ENCODE results near the gene VPS18.

VPS18 gene

GRCh38 chr15:40902605-40903561 is 8.6 kb downstream of the VPS18 start:
- DNase-seq = peak; percentile 36

- no peak for DNase-seq
These were observed 10.4 kb downstream of the VPS18 start for GRCh38 chr15:40904552-40905201.

DNA sequence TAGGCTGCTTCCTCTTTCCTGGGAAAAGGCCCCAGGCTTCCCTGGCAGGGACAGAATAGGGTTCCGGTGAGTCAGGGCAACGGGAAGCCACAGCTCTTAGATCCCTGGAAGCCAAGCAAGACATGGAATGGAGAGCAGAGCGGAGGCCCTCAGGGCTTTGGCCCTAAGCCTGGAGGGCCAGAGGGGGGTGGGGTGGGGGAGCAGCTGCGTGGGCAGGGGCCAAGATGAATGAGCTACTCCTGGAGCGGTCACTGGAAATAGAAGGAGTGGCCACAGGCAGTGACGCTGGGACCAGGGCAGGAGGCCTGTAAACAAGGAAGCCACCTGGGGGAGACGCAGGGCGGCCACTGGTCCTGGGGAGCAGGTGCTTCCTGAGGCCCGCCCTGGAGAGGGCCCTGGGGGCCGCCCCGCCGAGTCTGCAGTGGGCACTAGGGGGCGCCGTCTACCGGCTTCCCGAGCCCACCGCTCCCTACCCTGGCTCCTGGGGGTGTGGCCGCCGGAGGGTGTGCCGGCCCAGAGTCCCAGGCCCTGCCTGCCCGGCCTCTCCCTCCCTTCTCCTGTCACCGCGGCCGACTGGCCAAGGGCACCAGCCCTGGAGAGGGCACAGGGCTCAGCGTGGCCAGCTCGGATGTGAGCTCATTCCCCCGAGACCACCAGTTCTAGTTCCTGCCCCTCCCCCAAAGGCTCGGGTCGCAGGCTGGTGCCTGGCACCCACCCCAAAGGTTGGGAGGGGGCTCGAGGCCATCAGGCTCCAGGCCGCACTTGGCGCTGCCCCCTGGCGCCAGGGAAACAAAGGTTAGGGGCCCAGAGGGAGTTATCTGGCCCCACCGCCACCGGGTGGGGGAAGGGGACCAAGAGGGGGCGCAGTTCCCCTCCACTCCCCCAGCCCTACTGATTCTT is 12.1 kb downstream of the VPS18 start:
- peak; percentile 98 for DNase-seq

DNA sequence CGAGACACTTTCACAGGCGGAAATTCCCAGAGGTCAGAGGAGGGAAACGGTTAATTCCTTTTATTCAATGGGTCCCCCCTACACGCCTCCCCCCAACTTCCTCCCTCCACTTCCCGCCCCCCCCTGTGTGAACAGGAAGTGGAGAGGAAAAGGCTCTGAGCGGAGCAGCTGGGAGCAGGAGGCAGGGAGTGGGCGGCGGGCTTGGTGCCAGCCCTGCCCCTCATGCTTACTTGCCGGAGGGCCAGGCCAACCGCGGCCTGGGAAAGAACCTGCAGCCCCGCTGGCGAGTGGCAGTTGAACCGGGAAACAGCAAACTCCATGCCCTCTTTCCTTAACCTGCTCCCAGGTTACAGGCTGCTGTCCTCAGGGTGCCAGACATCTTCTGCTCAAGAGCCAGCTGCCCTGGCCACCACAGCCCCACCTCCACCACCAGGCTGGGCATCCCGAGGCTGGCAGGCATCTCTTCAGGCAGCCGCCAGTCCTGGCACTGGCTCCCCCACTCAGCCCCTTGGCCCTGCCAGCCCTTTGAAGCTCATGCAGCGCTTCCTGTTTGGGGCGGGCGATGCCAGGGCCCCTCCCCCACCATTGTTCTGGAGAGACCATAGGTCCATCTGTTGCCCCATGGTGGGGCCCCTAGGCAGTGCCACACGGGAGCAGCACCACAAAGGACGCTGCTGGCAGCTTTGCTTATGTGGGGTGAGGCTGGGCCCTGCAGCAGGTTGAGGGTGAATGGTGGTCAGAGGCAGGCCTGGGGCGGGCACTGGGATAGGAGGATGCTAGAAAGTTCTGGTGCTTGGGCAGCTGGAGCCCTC is 12.9 kb downstream of the VPS18 start:
- peak; percentile 93 for DNase-seq

- DNase-seq = peak; percentile 72
These were observed 13.8 kb downstream of the VPS18 start for GRCh38 chr15:40908095-40908494.

- peak; percentile 59 for DNase-seq
These were observed 15.7 kb downstream of the VPS18 start for GRCh38 chr15:40909662-40910630.

DNA sequence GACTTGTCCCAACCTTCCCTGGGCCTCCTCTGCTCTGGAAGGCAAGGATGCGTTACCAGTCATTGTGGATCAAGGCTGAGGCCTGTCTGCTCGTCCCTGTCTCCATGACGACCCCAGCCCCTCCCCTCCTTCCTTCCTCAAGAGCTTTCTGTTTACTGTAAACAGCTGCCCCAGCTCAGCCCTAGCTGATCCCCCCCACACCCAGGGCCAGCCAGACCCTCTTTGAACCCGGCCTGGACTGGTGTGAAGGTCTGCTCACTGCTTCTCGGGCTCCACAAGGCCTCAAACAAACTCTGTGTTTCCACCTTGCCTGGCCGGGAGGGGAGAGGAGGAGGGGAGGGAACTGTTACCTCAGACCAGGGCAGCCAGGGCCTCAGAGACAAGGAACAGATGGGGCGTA is 16.9 kb downstream of the VPS18 start:
- DNase-seq = peak; percentile 73

DNA sequence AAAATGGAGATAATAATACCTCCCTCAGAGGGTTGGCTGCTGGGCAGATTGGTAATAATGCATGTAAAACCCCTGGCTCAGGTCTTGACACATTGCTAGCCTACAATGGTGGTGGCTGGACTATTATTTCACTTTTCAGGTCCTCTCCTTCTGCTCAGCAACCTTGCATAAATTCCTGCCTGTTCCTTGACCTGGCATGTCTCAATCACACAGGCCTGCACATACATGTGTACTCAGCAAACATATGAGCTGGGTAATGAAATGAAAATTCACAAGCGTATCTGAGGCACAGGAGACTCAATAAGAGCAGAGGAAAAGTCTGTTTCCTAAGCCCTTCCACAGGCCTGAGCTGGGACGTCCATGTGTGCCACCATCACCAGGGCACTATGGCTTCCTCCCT is 17.4 kb downstream of the VPS18 start:
- peak; percentile 29 for DNase-seq

DNA sequence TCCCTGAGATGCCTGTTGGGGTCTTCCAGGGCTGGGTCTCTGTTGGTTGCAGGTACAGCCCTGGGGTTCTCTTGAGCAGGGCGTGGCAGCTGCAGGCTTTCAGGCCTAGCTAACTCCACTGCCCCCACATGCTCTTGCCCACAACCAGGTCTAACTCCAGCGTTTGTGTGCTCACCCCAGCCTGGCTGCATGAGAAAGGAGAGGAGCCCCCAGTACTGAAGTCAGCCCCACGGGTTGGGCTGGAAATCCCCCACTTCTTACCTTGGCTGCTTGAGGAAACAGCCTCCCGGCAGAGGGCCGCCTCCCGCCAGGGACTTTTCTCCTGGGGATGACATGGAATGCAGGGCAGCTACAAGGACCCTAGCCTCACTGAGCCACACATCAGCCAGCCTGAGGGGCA is 18.2 kb downstream of the VPS18 start:
- DNase-seq = no peak

DNA sequence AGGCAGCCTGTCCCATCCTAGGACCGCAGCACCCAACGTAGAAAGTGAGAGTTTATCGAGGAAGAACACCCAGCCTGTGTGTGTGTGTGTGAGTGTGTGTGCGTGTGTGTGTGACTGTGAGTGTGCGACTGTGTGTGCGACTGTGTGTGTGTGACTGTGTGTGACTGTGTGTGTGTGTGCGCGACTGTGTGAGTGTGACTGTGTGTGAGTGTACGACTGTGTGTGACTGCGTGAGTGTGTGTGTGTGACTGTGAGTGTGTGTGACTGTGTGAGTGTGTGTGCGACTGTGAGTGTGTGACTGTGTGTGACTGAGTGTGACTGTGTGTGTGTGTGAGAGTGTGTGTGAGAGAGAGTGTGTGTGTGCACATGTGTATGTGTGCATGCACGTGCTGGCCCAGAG is 19.8 kb downstream of the VPS18 start:
- DNase-seq = no peak

GRCh38 chr15:40914486-40914885 is 20.2 kb downstream of the VPS18 start:
- DNase-seq = no peak

DNA sequence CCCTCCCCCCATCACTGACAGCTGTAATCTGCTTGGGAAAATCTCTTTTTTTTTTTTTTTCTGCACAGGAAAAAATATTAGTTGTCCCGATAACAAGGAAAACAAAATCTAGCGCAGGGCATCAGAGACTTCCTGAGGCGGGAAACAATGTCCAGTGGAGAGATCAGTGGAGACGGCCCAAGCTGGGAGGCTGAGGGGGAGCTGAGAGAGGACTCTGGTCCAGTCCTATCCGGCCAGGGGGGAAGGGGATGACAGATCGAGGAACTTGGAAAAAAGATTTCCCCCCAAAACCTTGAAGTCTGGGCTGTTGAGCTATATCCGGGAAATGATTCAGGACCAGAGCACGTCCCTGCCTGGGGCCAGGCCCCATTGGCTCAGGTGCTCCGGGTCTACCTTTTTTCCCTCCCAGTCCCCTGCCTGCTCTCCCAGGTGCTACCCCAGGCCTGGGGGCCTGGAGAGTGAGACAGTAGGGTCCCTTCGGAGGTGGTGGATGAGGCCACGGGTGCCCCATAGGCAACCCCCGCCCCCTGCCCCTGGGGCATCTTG is 20.9 kb downstream of the VPS18 start:
- DNase-seq = no peak

DNA sequence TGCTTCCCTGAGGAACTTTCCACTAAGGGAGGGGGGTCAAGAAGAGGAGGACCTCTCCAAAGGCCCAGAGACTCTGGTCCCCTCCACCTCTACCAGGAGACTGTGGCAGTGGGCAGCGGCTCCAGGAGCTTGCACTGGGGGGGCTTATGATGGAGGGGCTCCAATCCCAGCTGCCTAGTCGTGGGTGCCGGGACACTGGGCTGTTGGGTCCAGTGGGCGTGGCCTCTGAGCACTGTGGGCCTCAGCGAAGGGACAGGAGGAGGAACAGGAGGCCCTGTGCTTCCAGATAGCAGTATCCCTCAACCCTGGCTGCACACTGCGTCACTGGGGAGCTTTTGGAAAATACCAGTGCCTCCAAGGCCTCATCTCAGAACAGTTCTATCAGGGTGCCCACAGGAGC is 21.4 kb downstream of the VPS18 start:
- DNase-seq = no peak

DNA sequence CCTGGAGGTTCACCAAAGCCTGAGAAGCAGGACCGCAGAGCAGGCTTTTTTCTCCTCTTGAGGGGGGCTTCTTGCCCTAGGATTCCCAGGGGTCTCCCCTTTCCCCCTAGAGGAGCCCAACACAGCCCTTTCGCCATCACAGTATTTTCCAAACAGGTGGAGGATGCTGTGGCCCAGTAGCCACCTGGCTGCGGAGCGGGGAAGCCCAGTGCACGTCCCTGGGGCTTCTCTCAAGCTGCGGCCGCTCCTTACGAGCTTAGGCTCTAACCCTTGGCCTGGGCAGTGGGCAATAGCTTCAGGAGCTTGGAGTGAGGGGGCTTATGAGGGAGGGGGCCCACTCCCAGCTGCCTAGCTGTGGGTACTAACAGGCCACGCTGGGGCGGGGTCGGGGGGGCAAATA is 23.3 kb downstream of the VPS18 start:
- no peak for DNase-seq

DNA sequence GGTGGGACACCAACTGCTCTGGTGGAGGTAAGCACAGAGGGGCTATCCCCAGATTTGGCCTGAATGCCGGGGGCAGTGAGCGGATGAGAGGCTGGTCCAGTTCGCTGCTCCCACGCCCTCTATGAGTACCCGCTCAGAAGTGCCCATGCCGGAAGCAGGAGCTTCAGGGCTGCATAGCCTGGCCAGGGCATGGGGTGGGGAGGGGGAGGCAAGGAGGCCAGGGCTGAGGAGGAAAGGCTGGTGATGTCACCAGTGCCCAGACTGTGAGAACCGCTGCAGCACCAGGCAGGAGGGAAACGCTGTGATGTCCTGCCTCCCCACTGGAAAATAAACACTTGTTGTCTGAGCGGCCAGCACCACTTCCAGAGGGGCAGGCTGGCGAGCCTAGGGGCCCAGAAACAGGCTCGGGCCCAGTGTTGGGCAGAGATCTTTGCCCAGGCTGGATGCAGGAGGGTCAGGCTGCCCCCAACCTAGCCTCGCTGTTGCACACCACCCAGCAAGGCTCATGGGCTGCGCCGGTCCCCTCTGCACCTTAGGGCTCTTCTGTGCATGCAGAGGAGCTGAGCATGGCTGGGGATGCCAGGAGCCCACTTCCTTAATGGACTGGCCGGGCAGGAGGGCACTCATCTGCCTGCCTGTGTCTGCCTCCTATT is 24.0 kb downstream of the VPS18 start:
- DNase-seq = peak; percentile 51

- DNase-seq = no peak
These were observed 24.6 kb downstream of the VPS18 start for GRCh38 chr15:40918799-40919392.

GRCh38 chr15:40921949-40922607 is 27.8 kb downstream of the VPS18 start:
- DNase-seq = no peak

- no peak for DNase-seq
These were observed 28.4 kb downstream of the VPS18 start for GRCh38 chr15:40922608-40923005.

GRCh38 chr15:40923551-40923950 is 29.3 kb downstream of the VPS18 start:
- no peak for DNase-seq

Measured in DMS53 (cell line).